ENCODE data around the gene CLIP3. TPM values are rescaled to one million over a fixed set of nuclear protein-coding genes. Genes with fewer than 3 reads are reported as not detected.
"Not testable (repeated sequence)": the region's sequence is repeated elsewhere in the genome, so short reads cannot be mapped to it uniquely, and the experiment has no call there.

CLIP3 gene
- total RNA-seq, 2 experiments from 2014 or later: 0.75 to 1.4 TPM

DNA sequence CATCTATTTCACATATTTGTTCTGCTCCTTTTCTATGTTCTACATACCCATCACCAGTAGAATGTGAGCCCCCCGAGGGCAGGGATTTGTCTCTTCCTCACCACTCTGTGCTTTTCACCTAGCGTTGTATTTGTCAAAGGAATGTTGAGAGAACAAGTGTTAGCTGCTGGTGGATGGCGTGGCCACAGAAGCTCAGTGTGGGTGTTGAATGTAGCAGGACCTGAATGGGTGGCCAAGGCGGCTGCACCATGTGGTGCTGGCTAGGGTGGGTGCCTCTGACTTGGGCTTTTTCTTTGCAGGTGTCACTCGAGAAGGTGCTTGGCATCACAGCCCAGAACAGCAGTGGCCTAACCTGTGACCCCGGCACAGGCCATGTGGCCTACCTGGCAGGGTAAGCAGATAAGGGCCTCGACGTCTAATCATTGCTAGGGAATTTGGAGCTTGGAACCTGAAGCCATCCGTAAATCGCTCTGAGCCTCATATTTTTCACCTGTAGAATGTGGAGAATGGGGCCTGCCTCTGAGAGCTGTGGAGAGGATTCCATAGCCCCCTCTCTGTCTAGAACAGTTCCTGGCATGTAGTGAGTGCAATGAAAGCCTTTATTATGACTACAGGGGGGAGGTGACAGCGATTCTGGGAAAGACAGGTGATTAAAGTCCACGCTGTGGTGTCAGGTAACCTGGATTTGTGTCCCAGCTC lies 26.0 kb upstream of the CLIP3 start:
- H3K9me3 Mint-ChIP-seq: no peaks in the 10 kb centered on the region
- no peaks in the 10 kb centered on the region for H3K27me3 Mint-ChIP-seq
- ChIA-PET CTCF (no interaction called here), POLR2A (no interaction called here)
- H3K4me1 Mint-ChIP-seq: peaks cover 30% of the 10 kb centered on the region
- no peak for DNase-seq
- H3K27ac Mint-ChIP-seq: peak overlapping the region; percentile 25
- no peak overlapping the region for H3K4me3 Mint-ChIP-seq
- peaks cover 39% of the 10 kb centered on the region for H3K36me3 Mint-ChIP-seq (ENCODE audit: low read depth)

DNA sequence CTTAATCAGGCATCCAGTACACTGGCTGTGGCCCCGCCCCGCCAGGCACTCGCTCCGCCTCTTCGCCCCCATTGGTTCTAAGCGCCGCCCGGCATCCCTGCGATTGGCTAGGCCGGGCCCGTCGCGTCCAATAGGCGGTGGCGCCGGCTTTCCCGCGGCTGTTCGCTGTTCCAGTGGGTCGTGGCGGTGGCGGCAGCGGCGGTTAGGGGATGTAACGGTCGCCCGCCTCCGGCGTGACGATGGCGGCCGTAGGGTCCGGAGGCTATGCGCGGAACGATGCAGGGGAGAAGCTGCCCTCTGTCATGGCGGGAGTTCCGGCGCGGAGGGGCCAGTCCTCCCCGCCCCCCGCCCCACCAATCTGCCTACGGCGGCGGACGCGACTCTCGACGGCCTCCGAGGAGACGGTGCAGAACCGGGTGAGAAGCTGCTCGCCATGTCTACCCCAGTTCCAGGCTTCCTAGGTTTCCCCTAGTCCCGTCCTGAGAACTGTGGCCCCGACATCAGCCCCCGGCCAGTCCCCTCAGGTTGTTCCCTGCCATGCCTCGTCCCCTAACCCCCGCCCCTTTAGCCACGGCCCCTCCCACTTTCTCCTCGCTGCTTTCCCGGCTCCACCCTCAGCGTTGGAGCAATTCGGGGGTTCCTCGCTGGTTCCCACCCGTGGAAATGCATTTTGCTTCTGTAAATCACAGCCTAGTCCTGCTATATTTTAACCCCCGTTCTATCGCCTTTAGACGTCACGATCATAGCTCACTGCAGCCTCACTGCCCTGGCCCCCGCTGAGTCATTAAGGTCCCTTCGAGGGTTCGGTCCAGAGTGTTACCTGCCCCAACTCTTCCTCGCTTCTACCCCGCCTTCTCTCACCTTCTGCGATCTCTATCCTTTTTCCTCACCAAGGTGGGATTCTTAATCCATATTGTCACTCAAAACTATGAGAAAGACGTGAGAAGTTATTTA lies 22.3 kb upstream of the CLIP3 start, which contains the start of gene WDR62:
WDR62 (plus strand) TSS at position 165 of the 954 bp plus-strand sequence; CDS start at position 240, 75 bp downstream.
- H3K27ac Mint-ChIP-seq: peak within 1 kb of the TSS; percentile 97
- H3K4me3 Mint-ChIP-seq: peak within 1 kb of the TSS; percentile 98
- H3K36me3 Mint-ChIP-seq (ENCODE audit: low read depth): peaks cover 29% of the 10 kb centered on the region
- ChIA-PET CTCF (interaction anchor here (0.6 to 1.1 kb wide), 3 partner anchors 14 to 88 kb away, joined by 3 read pairs; no protein-coding TSS in a partner anchor), POLR2A (interaction anchor here (0.7 kb wide), 1 partner anchor 109 kb away, joined by 3 read pairs; no protein-coding TSS in a partner anchor)
- no peaks in the 10 kb centered on the region for H3K27me3 Mint-ChIP-seq
- DNase-seq: peak; percentile 95
- no peaks in the 10 kb centered on the region for H3K9me3 Mint-ChIP-seq
- peaks cover 46% of the 10 kb centered on the region for H3K4me1 Mint-ChIP-seq

DNA sequence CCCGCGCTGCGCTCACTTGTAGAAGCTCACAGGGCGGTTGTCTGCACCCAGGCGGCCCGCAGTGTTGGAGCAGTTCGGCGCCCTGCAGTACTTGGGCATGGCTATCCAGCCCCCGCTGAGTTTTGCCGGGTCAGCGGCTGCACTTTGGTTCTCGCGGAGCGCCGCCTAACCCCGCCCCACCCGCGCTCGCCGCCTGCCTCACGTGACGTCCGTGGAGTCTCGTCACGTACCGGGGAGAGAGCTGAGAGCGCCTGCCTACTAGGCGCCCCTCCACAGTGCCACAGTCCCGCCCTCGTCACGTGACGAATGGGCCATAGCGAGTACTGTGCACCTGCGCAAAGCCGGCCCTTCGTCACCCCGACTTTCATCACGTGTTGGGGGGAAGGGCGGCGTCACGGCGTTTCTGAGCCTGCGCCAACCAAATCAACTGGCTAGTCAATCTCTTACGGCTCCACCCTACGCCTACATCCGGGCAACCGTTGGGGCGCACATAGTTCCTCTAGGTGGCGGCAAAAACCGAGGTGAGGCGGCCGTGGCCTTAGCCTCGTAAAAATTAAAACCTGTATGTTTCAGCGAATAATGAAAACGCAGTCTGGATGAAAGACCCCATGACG lies 21.6 kb upstream of the CLIP3 start, which contains the start of gene THAP8:
THAP8 (minus strand) TSS at position 167 of the 614 bp plus-strand sequence; CDS start at position 99, 68 bp downstream.
- H3K4me3 Mint-ChIP-seq: peak within 1 kb of the TSS; percentile 98
- peak; percentile 100 for DNase-seq
- peak within 1 kb of the TSS; percentile 97 for H3K27ac Mint-ChIP-seq
- H3K27me3 Mint-ChIP-seq: no peaks in the 10 kb centered on the region
- ChIA-PET CTCF (interaction anchor here (0.8 to 1.4 kb wide), 3 partner anchors 10 to 87 kb away, joined by 3 read pairs; no protein-coding TSS in a partner anchor), POLR2A (interaction anchor here (0.8 kb wide), 1 partner anchor 40 kb away, joined by 3 read pairs; the partner anchor contains the start of gene ALKBH6)
- peaks cover 46% of the 10 kb centered on the region for H3K4me1 Mint-ChIP-seq
- H3K9me3 Mint-ChIP-seq: no peaks in the 10 kb centered on the region
- H3K36me3 Mint-ChIP-seq (ENCODE audit: low read depth): peaks cover 24% of the 10 kb centered on the region

DNA sequence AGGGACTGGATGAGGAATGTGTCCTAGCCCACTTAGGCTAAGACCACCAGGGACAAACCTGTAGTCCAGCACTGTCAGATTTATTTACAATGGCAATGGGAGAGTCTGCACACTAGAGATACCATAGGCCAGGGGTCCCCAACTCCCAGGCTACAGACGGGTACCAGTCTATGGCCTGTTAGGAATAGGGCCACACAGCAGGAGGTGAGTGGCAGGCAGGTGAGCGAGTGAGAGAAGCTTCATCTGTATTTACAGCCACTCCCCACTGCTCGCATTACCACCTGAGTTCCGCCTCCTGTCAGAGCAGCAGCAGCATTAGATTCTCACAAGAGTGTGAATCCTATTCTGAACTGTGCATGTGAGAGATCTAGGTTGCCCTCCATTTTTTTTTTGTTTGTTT lies 19.0 kb upstream of the CLIP3 start:
- POLR2A ChIA-PET: no interaction called here
- Mint-ChIP-seq H3K36me3 (ENCODE audit: low read depth) (peaks cover 11% of the 10 kb centered on the region), H3K4me3 (no peak overlapping the region), H3K4me1 (peaks cover 33% of the 10 kb centered on the region), H3K27ac (no peak overlapping the region), H3K27me3 (no peaks in the 10 kb centered on the region), H3K9me3 (no peaks in the 10 kb centered on the region)
- CTCF ChIA-PET: no interaction called here
- no peak for DNase-seq

DNA sequence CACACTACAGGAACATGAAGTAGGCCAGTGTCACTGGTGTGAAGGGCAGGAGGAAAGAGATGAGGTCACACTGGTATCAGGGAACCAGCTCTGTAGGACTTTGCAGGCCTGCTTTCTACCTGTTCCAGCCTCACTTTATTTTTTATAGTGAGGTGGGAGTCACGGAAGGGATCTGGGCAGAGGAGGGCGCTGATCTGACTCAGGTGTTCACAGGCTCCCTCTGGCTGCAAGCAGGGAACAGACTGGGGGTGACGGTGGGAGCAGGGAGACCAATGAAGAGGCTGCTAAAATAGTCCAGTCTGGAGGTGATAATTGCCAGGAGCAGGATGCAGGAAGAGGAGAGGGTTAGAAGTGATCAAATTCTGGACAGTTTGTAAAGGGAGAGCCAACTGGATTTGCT lies 18.6 kb upstream of the CLIP3 start:
- CTCF ChIA-PET: no interaction called here
- POLR2A ChIA-PET: no interaction called here
- H3K9me3 Mint-ChIP-seq: no peaks in the 10 kb centered on the region
- H3K27me3 Mint-ChIP-seq: no peaks in the 10 kb centered on the region
- H3K27ac Mint-ChIP-seq: no peak overlapping the region
- H3K4me3 Mint-ChIP-seq: no peak overlapping the region
- DNase-seq: no peak
- peaks cover 29% of the 10 kb centered on the region for H3K4me1 Mint-ChIP-seq
- peaks cover 8% of the 10 kb centered on the region for H3K36me3 Mint-ChIP-seq (ENCODE audit: low read depth)

DNA sequence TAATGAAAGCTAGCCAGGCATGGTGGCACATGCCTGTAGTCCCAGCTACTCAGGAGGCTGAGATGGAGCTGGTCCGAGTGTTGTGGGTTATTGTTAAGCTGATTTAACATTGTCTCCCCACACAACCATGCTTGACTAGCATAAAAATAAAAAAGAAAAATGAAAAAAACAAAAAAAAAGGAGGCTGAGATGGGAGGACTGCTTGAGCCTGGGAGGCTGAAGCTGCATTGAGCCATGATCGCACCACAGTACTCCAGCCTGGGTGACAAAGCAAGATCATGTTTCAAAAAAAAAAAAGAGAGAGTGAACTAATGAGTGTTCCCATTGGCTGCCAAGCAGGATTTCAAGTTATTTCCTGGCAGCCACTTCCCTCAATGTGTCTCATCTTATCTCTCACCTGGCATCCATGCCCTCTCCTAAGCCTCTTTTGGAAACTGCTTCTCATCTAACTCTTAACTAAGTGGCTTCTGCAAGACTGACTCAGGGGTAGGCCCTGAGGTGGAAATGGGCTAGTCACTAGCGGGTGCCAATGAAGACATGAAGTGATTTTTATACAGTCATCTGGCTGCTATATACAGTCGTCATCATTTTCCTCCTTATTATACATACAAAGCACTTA lies 16.5 kb upstream of the CLIP3 start:
- Mint-ChIP-seq H3K4me3 (no peak overlapping the region), H3K27me3 (no peaks in the 10 kb centered on the region), H3K4me1 (peaks cover 19% of the 10 kb centered on the region), H3K27ac (no peak overlapping the region), H3K9me3 (no peaks in the 10 kb centered on the region), H3K36me3 (ENCODE audit: low read depth) (peaks cover 11% of the 10 kb centered on the region)
- CTCF ChIA-PET: interaction anchor here (0.6 kb wide), 1 partner anchor 114 kb away, joined by 3 read pairs; no protein-coding TSS in a partner anchor
- no peak for DNase-seq
- POLR2A ChIA-PET: interaction anchor here (0.6 to 0.7 kb wide), 2 partner anchors 53 to 167 kb away, joined by 3 read pairs; no protein-coding TSS in a partner anchor

DNA sequence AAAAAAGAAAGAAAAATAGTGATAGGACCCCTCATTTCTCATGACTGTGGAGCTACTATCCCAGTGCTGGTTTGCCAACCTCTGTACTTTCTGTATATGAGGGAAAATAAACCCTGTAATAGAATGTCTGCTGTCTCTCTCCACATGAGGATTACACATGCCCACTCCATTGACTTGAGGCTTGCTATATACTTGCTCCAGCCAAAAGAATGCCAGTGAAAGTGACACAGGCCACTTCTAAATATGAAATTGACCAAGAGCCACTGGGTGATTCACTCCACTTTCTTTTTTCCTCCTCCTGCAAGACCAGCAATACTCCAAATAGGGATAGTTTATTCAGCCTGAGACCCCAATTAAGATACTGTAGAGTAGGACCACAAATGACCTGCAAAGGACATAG lies 15.2 kb upstream of the CLIP3 start:
- H3K4me1 Mint-ChIP-seq: peaks cover 15% of the 10 kb centered on the region
- H3K27me3 Mint-ChIP-seq: no peaks in the 10 kb centered on the region
- no peak for DNase-seq
- H3K9me3 Mint-ChIP-seq: no peaks in the 10 kb centered on the region
- CTCF ChIA-PET: interaction anchor here (0.8 to 1.3 kb wide), 2 partner anchors 10 to 14 kb away, joined by 3 read pairs; no protein-coding TSS in a partner anchor
- POLR2A ChIA-PET: no interaction called here
- H3K27ac Mint-ChIP-seq: no peak overlapping the region
- peaks cover 11% of the 10 kb centered on the region for H3K36me3 Mint-ChIP-seq (ENCODE audit: low read depth)
- H3K4me3 Mint-ChIP-seq: no peak overlapping the region

DNA sequence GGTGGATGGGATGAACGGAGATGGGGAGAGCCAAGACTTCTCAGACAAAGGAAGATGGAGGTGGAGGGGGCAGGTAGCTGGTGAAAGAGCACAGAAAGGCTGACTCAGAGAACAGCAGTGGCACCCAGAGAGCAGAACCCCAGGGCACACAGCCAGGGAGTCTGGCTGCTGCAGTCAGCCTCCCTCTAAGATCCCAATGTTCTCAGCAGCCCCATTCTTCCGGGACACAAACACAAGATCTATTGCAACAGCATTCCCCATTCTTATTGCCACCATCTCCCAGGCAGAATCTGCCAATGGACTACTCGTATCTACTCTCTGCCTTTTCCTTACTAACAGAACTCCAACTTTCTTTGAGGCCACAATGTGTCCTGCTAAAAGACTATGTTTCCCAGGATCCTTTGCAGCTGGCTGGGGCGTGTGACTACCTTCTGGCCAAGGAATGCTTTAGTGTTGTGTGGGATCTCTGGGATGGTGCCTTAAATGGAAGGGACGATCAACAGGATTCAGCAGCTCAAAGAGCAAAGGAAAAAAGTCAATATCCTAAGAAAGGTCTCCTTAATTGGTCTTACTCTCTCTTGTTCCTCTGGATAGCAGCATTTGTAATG lies 13.9 kb upstream of the CLIP3 start:
- no peak overlapping the region for H3K4me3 Mint-ChIP-seq
- H3K27ac Mint-ChIP-seq: no peak overlapping the region
- ChIA-PET CTCF (interaction anchor here (0.7 to 1.3 kb wide), 2 partner anchors 15 to 67 kb away, joined by 3 read pairs; no protein-coding TSS in a partner anchor), POLR2A (no interaction called here)
- DNase-seq: no peak
- no peaks in the 10 kb centered on the region for H3K27me3 Mint-ChIP-seq
- H3K36me3 Mint-ChIP-seq (ENCODE audit: low read depth): peaks cover 8% of the 10 kb centered on the region
- H3K9me3 Mint-ChIP-seq: no peaks in the 10 kb centered on the region
- peaks cover 9% of the 10 kb centered on the region for H3K4me1 Mint-ChIP-seq

DNA sequence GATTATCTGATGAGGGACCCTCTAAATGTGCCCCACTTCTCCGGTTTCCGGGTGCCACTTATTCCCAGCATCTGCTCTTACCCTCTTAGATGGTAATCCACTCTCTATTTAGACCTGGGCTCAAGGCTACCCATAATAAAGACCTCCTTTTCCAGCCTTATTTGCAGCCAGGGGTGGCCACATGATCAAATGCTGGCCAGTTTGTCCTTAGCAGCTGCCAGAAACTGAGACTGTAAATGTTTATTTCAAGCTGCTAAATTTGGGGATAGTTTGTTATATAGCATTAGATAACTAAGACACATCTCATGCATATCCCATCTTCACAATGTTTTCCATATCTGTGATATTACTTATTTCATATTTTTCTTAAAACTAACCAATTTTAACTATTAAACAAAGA lies 11.3 kb upstream of the CLIP3 start:
- DNase-seq: no peak
- H3K27me3 Mint-ChIP-seq: no peaks in the 10 kb centered on the region
- ChIA-PET CTCF (interaction anchor here (0.8 kb wide), 1 partner anchor 10 kb away, joined by 3 read pairs; the partner anchor contains the start of gene THAP8), POLR2A (no interaction called here)
- peaks cover 7% of the 10 kb centered on the region for H3K36me3 Mint-ChIP-seq (ENCODE audit: low read depth)
- H3K27ac Mint-ChIP-seq: no peak overlapping the region
- no peaks in the 10 kb centered on the region for H3K4me1 Mint-ChIP-seq
- no peak overlapping the region for H3K4me3 Mint-ChIP-seq
- H3K9me3 Mint-ChIP-seq: no peaks in the 10 kb centered on the region

DNA sequence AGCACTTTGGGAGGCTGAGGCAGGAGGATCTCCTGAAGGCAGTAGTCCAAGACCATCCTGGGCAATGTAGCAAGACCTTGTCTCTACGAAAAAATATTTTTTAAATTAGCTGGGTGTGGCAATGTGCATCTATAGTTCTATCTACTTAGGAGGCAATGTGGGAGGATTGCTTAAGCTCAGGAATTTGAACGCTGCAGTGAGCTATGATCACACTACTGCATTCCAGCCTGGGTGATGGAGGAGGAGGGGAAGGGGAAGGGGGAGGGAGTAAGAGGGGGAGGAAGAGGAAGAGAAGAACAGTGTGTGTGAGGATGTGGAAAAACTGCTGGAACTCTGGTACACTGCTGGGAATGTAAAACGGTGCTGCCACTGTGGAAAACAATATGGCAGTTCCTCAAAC lies 9.2 kb upstream of the CLIP3 start:
- no peak overlapping the region for H3K4me3 Mint-ChIP-seq
- H3K9me3 Mint-ChIP-seq: no peaks in the 10 kb centered on the region
- ChIA-PET POLR2A (no interaction called here), CTCF (no interaction called here)
- H3K27me3 Mint-ChIP-seq: no peaks in the 10 kb centered on the region
- H3K4me1 Mint-ChIP-seq: peaks cover 9% of the 10 kb centered on the region
- H3K36me3 Mint-ChIP-seq (ENCODE audit: low read depth): peaks cover 10% of the 10 kb centered on the region
- no peak for DNase-seq
- no peak overlapping the region for H3K27ac Mint-ChIP-seq

DNA sequence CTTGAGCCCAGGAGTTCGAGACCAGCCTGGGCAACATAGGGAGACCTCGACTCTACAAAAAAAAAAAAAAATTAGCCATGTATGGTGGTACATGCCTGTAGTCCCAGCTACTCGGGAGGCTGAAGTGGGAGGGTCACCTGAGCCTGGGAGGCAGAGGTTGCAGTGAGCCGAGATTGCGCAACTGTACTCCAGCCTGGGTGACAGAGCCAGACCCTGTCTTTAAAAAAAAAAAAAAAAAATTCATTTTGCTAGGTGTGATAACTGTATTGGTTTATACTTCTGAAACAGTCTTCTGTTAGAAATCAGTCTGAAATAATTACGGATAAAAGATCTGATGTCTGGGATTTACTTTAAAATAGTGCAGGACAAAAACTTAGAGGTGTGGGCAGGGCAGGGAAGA lies 8.4 kb upstream of the CLIP3 start:
- CTCF ChIA-PET: interaction anchor here (0.6 kb wide), 1 partner anchor 14 kb away, joined by 3 read pairs; no protein-coding TSS in a partner anchor
- H3K4me1 Mint-ChIP-seq: peaks cover 12% of the 10 kb centered on the region

DNA sequence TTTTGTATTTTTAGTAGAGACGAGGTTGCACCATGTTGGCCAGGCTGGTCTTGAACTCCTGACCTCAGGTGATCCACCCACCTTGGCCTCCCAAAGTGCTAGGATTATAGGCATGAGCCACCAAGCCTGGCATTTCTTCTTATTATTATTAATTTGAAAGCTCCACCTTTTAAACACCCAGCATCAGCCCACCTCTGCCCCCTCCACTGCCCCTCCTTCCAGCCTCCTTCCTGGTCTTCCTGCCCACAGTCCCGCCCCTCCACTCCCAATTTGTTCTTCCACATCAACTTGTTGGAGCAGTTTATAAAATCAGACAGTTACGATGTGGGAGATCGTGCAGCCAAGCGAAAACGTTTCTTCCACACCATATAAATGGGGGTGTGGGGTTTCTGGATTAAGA lies 7.8 kb upstream of the CLIP3 start:
- Mint-ChIP-seq H3K36me3 (ENCODE audit: low read depth) (peaks cover 11% of the 10 kb centered on the region), H3K4me3 (no peak overlapping the region), H3K4me1 (peaks cover 18% of the 10 kb centered on the region), H3K27me3 (no peaks in the 10 kb centered on the region), H3K27ac (no peak overlapping the region), H3K9me3 (no peaks in the 10 kb centered on the region)
- ChIA-PET CTCF (no interaction called here), POLR2A (no interaction called here)
- DNase-seq: no peak

More for the DNA sequence above, 8.4 kb upstream of the CLIP3 start:
- H3K27me3 Mint-ChIP-seq; DNase-seq; H3K27ac Mint-ChIP-seq; H3K9me3 Mint-ChIP-seq; H3K36me3 Mint-ChIP-seq (ENCODE audit: low read depth); POLR2A ChIA-PET; H3K4me3 Mint-ChIP-seq: not testable (repeated sequence)

All from activated CD4-positive, alpha-beta T cell treated with anti-CD3 and anti-CD28 coated beads, Interleukin-2, amount 10 ng/mL, durations not matched to agents 7 days and 5 days (primary cell).